Stimulated activated naive CD8-positive, alpha-beta T cell treated with anti-CD3 and anti-CD28 coated beads, Interleukin-15, Interleukin-2, amounts not matched to agents 100 ng/mL and 50 ng/mL, for 24 hours (primary cell): ENCODE data around the gene LCORL.

Experiments
- H3K27ac Mint-ChIP-seq: one replicate; pipeline ENCODE4 v1.8.0; 2021; ENCODE audit warnings: mild to moderate bottlenecking, mixed read lengths
- H3K27me3 Mint-ChIP-seq: one replicate; pipeline ENCODE4 v1.8.0; 2021; ENCODE audit warnings: mixed read lengths
- H3K36me3 Mint-ChIP-seq: one replicate; pipeline ENCODE4 v1.8.0; 2021; ENCODE audit warnings: low read depth, mixed read lengths
- H3K4me1 Mint-ChIP-seq: one replicate; pipeline ENCODE4 v1.8.0; 2021; ENCODE audit warnings: low read depth, mixed read lengths
- H3K4me3 Mint-ChIP-seq: one replicate; pipeline ENCODE4 v1.8.0; 2021; ENCODE audit warnings: mild to moderate bottlenecking, mixed read lengths
- H3K9me3 Mint-ChIP-seq: one replicate; pipeline ENCODE4 v1.8.0; 2021; ENCODE audit warnings: mixed read lengths

LCORL gene

GRCh38 chr4:17985832-17986231 is 35.7 kb downstream of the LCORL start:
- Mint-ChIP-seq H3K9me3 (peaks cover 40% of the 10 kb centered on the region), H3K4me1 (no peaks in the 10 kb centered on the region)

DNA sequence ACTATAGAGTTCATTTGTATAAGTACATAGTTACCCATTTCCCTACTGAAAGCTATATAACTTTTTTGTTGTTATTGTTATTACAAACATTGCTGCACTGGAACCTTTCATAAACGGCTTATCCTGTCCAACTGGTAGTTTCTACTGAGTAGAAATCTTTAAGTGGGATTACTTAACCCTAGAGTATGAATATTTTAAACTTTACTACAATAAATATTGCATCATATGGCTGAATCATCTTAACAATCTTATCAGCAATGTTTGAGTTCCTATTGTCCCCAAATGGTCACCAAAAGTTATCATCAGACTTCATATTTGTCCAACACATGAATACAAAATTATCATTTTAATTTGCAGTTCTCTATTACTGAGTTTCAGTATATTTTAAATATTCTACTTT is 40.5 kb downstream of the LCORL start:
- Mint-ChIP-seq H3K4me1 (no peaks in the 10 kb centered on the region), H3K27ac (no peak overlapping the region), H3K27me3 (no peaks in the 10 kb centered on the region), H3K36me3 (peaks cover 28% of the 10 kb centered on the region), H3K4me3 (no peak overlapping the region), H3K9me3 (peaks cover 39% of the 10 kb centered on the region)

More at GRCh38 chr4:17985832-17986231, 35.7 kb downstream of the LCORL start:
- Mint-ChIP-seq H3K27ac (no peak overlapping the region), H3K4me3 (no peak overlapping the region), H3K27me3 (no peaks in the 10 kb centered on the region), H3K36me3 (peaks cover 40% of the 10 kb centered on the region)

DNA sequence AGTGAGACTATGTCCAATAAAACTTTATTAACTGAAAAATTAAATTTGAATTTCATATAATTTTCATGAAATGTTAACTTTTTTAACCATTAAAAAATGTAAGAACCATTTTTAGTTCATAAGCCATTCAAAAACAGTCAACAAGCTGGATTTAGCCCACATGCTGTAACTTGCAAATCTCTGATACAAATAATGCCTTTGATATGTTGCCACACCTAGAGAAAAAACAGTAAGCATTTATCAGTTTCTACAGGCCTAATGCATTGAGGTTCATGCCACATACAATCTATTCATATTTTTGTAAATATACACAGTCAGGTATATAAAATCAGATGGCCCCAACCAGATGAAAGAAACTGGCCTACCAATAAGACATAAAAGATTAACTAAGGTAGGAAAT is 52.8 kb downstream of the LCORL start:
- Mint-ChIP-seq H3K9me3 (no peaks in the 10 kb centered on the region), H3K27ac (no peak overlapping the region), H3K4me3 (no peak overlapping the region), H3K27me3 (no peaks in the 10 kb centered on the region), H3K36me3 (peaks cover 8% of the 10 kb centered on the region), H3K4me1 (no peaks in the 10 kb centered on the region)

- Mint-ChIP-seq H3K27ac (no peak overlapping the region), H3K4me3 (no peak overlapping the region), H3K9me3 (no peaks in the 10 kb centered on the region), H3K27me3 (no peaks in the 10 kb centered on the region), H3K4me1 (no peaks in the 10 kb centered on the region), H3K36me3 (peaks cover 9% of the 10 kb centered on the region)
These were observed 54.5 kb downstream of the LCORL start for GRCh38 chr4:17967078-17967477.

- no peaks in the 10 kb centered on the region for H3K4me1 Mint-ChIP-seq
- no peak overlapping the region for H3K4me3 Mint-ChIP-seq
- H3K9me3 Mint-ChIP-seq: no peaks in the 10 kb centered on the region
- H3K27me3 Mint-ChIP-seq: no peaks in the 10 kb centered on the region
- peaks cover 15% of the 10 kb centered on the region for H3K36me3 Mint-ChIP-seq
- no peak overlapping the region for H3K27ac Mint-ChIP-seq
These were observed 55.2 kb downstream of the LCORL start for GRCh38 chr4:17966312-17966711.

- Mint-ChIP-seq H3K4me1 (no peaks in the 10 kb centered on the region), H3K27me3 (no peaks in the 10 kb centered on the region), H3K4me3 (no peak overlapping the region), H3K36me3 (peaks cover 20% of the 10 kb centered on the region), H3K27ac (no peak overlapping the region), H3K9me3 (no peaks in the 10 kb centered on the region)
These were observed 57.0 kb downstream of the LCORL start for GRCh38 chr4:17964576-17964975.

DNA sequence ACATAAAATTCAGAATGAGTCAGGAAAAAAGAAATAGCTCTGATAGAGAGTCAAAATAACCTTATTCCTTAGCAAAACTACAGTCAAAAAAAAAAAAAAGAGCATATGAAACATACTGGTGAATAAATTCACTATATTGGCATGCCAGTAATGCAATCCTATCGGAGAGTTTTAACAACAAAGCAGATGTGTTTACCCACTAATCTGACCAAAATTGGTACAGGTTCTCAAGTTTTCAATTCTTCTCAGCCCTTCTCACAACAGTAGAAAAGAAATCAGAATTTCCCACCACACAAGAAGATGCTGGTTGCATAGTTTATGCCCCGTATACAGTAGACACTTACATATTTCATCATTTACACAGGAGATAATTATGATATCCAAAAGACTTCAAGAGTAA is 59.4 kb downstream of the LCORL start:
- H3K4me3 Mint-ChIP-seq: no peak overlapping the region
- H3K27me3 Mint-ChIP-seq: no peaks in the 10 kb centered on the region
- H3K9me3 Mint-ChIP-seq: peaks cover under 1% of the 10 kb centered on the region
- peaks cover 33% of the 10 kb centered on the region for H3K36me3 Mint-ChIP-seq
- no peak overlapping the region for H3K27ac Mint-ChIP-seq
- H3K4me1 Mint-ChIP-seq: peaks cover 6% of the 10 kb centered on the region

GRCh38 chr4:17961249-17961648 is 60.3 kb downstream of the LCORL start:
- peaks cover 40% of the 10 kb centered on the region for H3K36me3 Mint-ChIP-seq
- peaks cover 4% of the 10 kb centered on the region for H3K9me3 Mint-ChIP-seq
- H3K27ac Mint-ChIP-seq: no peak overlapping the region
- peaks cover 10% of the 10 kb centered on the region for H3K4me1 Mint-ChIP-seq
- H3K27me3 Mint-ChIP-seq: no peaks in the 10 kb centered on the region
- H3K4me3 Mint-ChIP-seq: no peak overlapping the region

- H3K36me3 Mint-ChIP-seq: peaks cover 69% of the 10 kb centered on the region
- no peak overlapping the region for H3K27ac Mint-ChIP-seq
- no peak overlapping the region for H3K4me3 Mint-ChIP-seq
- no peaks in the 10 kb centered on the region for H3K27me3 Mint-ChIP-seq
- peaks cover 13% of the 10 kb centered on the region for H3K4me1 Mint-ChIP-seq
- H3K9me3 Mint-ChIP-seq: peaks cover 4% of the 10 kb centered on the region
These were observed 63.4 kb downstream of the LCORL start for GRCh38 chr4:17958181-17958580.

- no peaks in the 10 kb centered on the region for H3K27me3 Mint-ChIP-seq
- peaks cover 73% of the 10 kb centered on the region for H3K36me3 Mint-ChIP-seq
- H3K27ac Mint-ChIP-seq: no peak overlapping the region
- peaks cover 13% of the 10 kb centered on the region for H3K4me1 Mint-ChIP-seq
- peaks cover 4% of the 10 kb centered on the region for H3K9me3 Mint-ChIP-seq
- no peak overlapping the region for H3K4me3 Mint-ChIP-seq
These were observed 63.9 kb downstream of the LCORL start for GRCh38 chr4:17957688-17958087.

- no peaks in the 10 kb centered on the region for H3K27me3 Mint-ChIP-seq
- H3K4me1 Mint-ChIP-seq: peaks cover 13% of the 10 kb centered on the region
- peaks cover 67% of the 10 kb centered on the region for H3K36me3 Mint-ChIP-seq
- no peak overlapping the region for H3K4me3 Mint-ChIP-seq
- peaks cover 4% of the 10 kb centered on the region for H3K9me3 Mint-ChIP-seq
- H3K27ac Mint-ChIP-seq: no peak overlapping the region
These were observed 65.3 kb downstream of the LCORL start for GRCh38 chr4:17956245-17956644.

DNA sequence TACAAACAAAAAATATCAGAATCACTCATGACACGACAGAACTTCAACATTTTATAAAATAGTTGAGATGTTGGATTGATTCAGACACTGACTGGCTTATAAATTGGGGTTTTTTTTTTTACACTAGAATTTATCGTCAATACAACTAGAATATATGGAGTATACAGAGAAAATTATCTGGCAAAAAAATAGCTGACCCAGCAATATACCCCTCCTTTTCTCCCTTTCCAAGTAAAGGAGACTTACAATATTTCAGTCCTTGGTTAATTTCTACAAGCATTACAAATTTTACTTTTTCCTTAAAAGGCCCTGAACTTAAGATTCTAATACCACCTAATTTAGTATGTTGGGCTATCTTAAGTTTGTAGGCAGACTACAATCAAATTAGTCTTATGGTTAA is 76.3 kb downstream of the LCORL start:
- no peak overlapping the region for H3K4me3 Mint-ChIP-seq
- peaks cover 5% of the 10 kb centered on the region for H3K36me3 Mint-ChIP-seq
- H3K27me3 Mint-ChIP-seq: no peaks in the 10 kb centered on the region
- no peaks in the 10 kb centered on the region for H3K9me3 Mint-ChIP-seq
- H3K27ac Mint-ChIP-seq: no peak overlapping the region
- no peaks in the 10 kb centered on the region for H3K4me1 Mint-ChIP-seq

DNA sequence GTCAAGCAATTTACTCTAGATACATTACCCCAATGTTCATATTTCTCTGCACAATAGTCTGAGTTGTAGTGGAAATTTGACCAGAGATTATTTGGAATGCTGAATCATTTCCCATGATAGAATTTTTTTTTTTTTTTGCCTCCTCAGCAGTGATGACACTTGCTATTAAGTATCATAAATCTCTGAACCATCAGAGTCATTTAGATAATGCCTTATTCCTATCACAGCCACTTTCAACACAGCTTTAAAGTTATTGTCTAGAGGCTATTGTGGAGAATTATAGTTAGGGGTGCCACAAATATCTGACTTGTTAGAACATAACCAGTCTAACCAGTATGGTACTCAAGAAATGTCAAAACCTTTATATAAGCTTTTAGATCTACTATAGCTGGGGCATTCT is 79.8 kb downstream of the LCORL start:
- Mint-ChIP-seq H3K27ac (no peak overlapping the region), H3K9me3 (no peaks in the 10 kb centered on the region), H3K27me3 (no peaks in the 10 kb centered on the region), H3K4me3 (no peak overlapping the region), H3K36me3 (peaks cover 6% of the 10 kb centered on the region), H3K4me1 (no peaks in the 10 kb centered on the region)

DNA sequence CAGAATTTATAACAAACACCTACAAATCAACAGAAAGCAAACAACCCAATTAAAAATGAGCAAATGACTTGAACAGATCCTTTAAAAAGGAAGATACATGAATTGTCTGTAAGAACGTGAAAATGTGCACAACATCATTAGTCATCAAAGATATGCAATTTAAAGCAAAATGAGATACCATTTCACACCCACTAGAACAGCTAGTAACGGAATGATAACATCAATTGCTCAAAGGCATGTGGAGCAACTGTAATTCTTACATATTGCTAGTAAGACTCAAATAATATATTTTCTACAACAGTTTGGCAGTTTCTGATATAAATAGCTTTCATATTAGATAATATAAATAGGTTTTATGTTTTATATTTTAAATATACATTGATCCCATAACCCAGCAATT is 82.5 kb downstream of the LCORL start:
- peaks cover under 1% of the 10 kb centered on the region for H3K9me3 Mint-ChIP-seq
- peaks cover 27% of the 10 kb centered on the region for H3K36me3 Mint-ChIP-seq
- H3K4me3 Mint-ChIP-seq: no peak overlapping the region

GRCh38 chr4:17934286-17934685 is 87.3 kb downstream of the LCORL start:
- Mint-ChIP-seq H3K4me1 (no peaks in the 10 kb centered on the region), H3K27ac (no peak overlapping the region), H3K9me3 (peaks cover 14% of the 10 kb centered on the region), H3K36me3 (peaks cover 64% of the 10 kb centered on the region), H3K27me3 (no peaks in the 10 kb centered on the region), H3K4me3 (no peak overlapping the region)

More for the DNA sequence above, 82.5 kb downstream of the LCORL start:
- Mint-ChIP-seq H3K27me3 (no peaks in the 10 kb centered on the region), H3K27ac (no peak overlapping the region), H3K4me1 (no peaks in the 10 kb centered on the region)

DNA sequence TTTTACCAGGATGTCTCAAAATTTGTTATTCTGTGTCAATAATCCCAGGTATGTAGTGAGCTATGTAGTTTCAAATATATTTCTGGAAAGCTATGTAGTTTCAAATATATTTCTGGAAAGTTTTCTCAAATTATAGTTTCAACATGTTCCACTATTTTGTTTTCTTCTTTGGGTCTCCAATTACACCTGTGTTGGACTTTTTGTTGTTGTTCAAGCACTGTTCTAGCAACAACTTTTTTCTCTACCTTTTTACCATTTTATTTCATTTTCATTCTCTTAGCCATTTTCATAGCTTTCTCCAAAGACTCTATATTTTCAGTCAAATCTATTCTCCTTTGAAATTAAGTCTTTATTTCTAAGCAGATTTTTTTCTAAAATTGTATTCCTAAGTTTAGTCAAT is 88.4 kb downstream of the LCORL start:
- no peak overlapping the region for H3K4me3 Mint-ChIP-seq
- no peaks in the 10 kb centered on the region for H3K4me1 Mint-ChIP-seq
- H3K27ac Mint-ChIP-seq: no peak overlapping the region
- H3K27me3 Mint-ChIP-seq: no peaks in the 10 kb centered on the region
- peaks cover 14% of the 10 kb centered on the region for H3K9me3 Mint-ChIP-seq
- H3K36me3 Mint-ChIP-seq: peaks cover 65% of the 10 kb centered on the region
